Epithelial cell of umbilical artery (primary cell): ENCODE data around the gene PLEKHB2. TPM values are rescaled to one million over a fixed set of nuclear protein-coding genes. Genes with fewer than 3 reads are reported as not detected.

Experiments used
- total RNA-seq: library from RNA; depleted of rRNA; stranded (reverse); fragments of >200 nt; gene quantifications from 2 replicates; pipeline ENCODE4 v1.2.3, GENCODE V29; 2014

The PLEKHB2 gene
- total RNA-seq = 117 and 162 TPM in 2 replicates

GRCh38 chr2:131105156-131105949, at the start of gene PLEKHB2:
PLEKHB2 (plus strand) TSS chr2:131105336; CDS start chr2:131120942, 15,606 bp downstream.

GRCh38 chr2:131093006-131093695, 12.0 kb upstream of the PLEKHB2 start, which contains the start of gene FAM168B:
FAM168B (minus strand) TSS chr2:131093460; CDS start chr2:131082646, 10,814 bp downstream.

Other genes with a start within 250 kb of the PLEKHB2 start
- gene FAM168B, start 11.9 kb upstream of the PLEKHB2 start, total RNA-seq = 102 and 136 TPM in 2 replicates
- gene POTEE, start 104.2 kb downstream of the PLEKHB2 start, total RNA-seq = not detected in 2 replicates